GM21367 (cell line): ENCODE results near the gene GTF2H3.
"Not testable (repeated sequence)": the region's sequence is repeated elsewhere in the genome, so short reads cannot be mapped to it uniquely, and the experiment has no call there.

Experiments used
- ATAC-seq: cut with Tn5 transposase; IDR thresholded peaks from one replicate; pipeline ENCODE4 v1.9.1; 2021; ENCODE audit not compliant: unreplicated experiment

Gene GTF2H3

DNA sequence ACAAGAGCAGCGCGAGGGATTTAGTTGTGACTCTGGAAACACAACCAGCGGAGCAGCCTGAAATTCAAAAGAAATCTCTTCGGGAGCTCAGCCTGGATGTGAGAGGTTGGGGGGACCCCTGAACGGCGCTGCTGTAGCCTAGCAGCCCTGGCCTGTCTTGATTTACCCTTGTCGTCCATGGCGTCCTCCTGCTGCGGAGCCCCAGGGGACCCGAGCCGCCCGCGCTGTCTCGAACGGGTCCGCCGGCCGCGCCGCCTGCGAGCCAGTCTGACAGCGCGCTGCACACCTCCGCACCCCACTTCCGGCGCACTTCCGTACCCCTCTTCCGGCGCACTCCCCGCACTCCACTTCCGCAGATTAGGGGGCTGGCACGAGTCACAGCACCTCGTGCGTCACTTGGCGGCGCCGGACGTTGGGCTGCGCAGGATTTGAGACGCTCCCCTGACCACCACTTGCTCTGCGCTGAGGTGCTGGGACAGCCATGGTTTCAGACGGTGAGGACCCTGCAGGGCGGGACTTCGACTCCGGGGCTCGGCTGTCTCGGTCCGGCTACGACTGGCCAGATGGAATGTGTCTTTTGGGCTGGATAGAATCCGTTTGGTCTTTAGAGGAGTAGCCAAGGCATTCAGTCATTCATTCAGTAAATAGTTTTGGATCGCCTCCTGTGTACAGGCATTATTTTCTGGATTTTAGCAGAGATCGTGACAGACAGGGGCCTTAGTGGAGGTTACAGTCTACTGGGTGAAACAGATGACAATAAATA lies at the start of gene GTF2H3, which contains the start of gene EIF2B1:
Gene GTF2H3, plus strand, starts transcription at position 451 of the 763 bp plus-strand sequence. Its CDS starts 31 bp downstream, at position 482.
Gene EIF2B1, minus strand, starts transcription at position 308 of the 763 bp plus-strand sequence. Its CDS starts 129 bp downstream, at position 179.
- peak; percentile 87 for ATAC-seq

DNA sequence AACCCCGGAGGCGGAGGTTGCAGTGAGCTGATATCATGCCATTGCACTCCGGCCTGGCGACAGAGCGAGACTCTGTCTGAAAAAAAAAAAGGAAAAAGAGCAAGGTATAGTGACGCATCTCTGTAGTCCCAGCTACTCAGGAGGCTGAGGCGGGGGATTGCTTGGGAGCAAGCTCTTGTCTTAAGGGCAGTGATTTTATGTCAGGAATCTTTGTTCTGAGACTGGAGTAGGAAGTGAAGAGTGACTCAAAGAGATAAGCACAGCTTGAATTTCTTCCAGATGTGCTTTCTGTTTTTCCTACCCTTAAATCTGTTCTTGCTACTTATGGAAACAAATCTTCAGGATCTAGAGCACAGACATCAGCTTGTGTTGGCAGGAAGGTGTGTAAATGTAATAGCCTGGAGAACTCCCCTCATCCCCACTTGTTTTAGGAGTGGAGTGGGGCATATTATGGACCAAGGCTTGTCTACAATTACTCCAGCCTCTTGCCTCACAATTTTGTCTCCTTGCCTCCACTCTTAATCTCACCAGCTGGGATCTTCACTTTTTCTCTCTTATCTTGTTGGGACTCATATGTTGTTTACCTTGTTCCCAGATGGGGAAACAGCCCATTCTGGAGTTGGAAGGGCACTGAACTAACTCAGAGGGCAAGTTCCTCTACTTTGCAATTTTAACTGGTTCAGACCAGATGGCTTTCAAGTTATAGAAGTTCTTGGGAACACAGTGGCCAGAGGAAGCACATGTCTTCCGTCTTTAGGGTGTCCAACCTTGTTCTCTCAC lies 41.7 kb upstream of the GTF2H3 start:
- no peak for ATAC-seq

DNA sequence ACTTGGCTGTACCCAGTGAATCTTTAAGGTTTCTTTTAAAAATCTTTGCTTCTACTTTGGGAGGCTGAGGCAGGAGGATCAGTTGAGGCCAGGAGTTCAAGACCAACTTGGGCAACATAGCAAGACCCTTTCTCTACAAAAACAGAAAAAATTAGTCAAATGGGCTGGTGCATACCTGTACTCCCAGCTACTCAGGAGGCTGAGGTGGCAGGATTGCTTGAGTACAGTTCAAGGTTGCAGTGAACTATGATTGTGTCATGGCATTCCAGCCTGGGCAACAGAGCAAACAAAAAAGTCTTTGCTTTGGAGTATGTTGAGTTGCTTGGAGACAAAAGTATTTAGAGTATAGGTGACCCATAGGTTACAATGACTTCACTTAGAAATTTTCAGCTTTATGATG lies 37.9 kb upstream of the GTF2H3 start:
- ATAC-seq = no peak

DNA sequence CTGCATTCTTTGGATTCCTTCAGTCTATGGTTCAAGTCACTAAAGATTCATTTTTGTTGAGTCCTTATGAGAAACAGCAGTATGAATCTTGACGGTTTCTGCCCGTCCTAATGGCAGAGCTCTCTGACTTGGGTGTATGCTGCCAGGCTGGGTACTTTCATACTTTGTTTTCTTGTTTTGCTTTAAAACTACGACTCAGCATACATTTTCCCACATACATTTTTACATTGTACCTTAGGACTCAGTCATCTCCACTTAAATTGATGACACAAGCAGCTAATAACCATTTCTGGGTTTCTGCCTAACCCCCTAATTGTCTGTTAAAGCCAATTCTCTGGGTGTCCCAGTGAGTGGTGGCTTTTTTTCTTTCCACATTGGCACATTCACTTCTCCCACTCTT lies 36.5 kb upstream of the GTF2H3 start:
- no peak for ATAC-seq

DNA sequence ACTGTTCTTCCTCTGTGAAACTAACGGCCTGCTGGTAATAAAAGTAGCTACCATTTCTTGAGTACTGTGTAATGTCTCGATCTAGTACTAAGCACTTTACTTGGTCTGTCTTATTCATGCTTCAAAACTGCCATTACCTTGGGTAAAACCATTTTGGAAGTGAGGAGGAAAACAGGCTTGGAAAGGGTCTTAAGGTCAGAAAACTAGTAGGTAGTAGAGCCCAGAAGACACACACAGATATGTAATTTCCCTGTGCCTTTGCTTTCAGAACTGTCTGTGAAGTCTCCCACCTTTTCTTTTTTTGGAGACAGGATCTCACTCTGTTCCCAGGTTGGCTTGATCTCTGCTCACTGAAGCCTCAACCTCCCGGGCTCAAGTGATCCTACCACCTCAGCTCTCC lies 35.1 kb upstream of the GTF2H3 start:
- ATAC-seq = no peak

DNA sequence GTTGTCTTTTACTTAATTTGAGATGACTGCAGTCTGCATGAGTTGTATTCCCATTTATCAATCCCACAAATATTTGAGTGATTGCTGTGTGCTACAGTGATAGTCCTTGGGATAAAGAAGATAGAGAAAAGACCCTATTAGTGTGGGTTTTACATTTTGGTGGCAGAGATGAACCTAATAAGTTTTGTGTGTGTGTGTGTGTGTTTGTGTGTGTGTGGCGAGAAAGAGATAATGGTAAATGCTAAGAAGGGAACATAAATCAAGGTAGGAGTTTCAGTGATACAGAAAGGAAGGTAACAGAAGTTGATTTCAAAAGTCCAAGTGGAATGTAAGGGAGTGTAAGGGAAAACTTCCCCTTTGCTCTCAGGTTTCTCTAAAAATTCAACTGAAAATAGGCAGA lies 34.3 kb upstream of the GTF2H3 start:
- no peak for ATAC-seq

DNA sequence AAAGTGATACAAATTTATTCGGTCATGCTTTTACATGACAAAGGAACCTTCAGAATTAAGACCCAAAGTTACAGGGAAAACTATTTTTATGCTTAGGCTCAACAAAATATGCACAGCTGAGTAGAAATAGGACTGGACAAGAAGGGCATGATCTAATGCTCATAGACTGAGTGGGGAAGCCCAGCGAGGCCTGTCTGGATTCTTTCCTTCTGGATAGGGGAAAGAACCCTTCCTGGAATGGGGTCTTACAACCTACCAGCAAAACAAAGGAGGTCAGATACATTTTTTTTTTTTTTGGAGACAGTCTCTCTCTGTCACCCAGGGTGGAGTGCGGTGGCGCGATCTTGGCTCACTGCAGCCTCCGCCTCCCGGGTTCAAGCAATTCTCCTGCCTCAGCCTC lies 33.9 kb upstream of the GTF2H3 start:
- ATAC-seq = no peak

DNA sequence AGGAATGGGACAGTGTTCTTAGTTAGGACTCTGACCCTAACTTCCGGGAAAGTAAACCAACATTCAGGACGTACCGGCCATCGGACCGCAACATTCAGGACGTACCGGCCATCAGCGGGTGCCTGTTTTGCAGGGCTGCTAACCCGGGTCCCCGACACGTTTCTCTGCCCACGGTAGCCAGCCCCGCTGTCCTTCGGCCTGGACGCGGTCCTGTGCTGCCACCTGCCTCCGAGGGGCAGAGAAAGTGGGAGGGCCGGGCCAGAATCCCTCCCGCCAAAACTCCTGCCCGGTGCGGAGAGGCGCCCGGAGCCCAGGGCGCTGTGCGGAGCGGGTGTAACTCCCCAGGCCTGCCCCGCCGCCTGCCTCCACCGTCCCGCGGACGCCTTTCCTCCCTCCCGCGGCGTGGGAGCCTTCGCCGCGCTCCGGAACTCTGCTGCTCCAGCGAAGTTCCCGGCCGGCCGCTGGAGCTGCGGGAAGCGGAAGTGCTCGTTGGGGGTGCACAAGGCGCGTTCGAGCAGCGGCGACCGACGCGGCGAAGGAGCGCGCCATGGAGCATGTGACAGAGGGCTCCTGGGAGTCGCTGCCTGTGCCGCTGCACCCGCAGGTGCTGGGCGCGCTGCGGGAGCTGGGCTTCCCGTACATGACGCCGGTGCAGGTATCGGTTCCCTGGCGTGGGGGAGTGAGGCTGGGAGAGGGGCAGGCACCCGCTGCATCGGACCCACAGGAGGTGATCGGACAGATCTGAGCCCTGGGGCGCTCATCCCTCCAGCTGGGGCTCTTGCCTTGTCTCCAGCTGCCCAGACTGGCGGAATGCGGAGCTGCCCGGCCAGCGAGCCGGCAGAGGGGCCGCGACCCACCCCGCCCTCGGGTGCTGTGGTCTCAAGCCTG lies 31.8 kb upstream of the GTF2H3 start, which contains the start of gene DDX55:
Gene DDX55, plus strand, starts transcription at position 498 of the 888 bp plus-strand sequence. Its CDS starts 50 bp downstream, at position 548.
- peak; percentile 80 for ATAC-seq

DNA sequence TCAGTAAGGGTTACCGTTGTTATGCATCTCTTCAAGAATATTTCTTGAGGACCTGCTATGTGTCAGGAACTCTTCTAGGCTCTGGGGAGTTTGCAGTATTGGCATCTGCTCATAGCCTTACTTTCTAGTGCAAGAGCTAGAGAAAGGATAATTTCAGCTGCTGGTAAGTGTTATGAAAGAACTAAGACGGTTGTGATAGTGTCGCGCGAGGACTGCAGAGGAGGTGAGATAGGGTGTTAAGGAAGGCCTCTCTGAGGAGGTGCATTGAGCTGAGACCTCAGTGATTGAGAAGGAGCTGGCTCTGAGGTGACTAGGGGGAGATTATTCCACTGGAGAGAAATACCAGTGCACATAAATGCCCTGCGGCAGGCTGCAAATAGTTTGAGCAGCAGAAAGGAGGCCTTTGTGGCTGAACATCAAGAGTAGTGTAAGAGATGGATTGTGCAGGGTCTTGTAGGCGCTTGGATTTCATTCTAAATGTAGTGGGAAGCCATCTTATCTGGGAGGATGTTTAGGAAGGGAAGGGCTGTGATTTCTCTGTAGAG lies 30.9 kb upstream of the GTF2H3 start:
- no peak for ATAC-seq

DNA sequence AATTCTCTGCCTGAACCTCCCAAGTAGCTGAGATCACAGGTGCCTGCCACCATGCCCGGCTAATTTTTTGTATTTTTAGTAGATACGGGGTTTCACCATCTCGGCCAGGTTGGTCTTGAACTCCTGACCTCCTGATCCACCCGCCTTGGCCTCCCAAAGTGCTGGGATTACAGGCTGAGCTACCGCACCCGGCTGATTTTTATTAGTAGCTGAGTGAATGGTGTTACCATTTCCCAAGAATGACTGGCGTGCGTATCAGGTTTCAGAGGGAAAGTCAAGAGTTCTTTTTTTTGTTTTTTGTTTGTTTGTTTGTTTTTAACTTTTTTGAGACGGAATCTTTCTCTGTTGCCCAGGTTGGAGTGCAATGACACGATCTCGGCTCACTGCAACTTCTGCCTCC lies 30.1 kb upstream of the GTF2H3 start:
- ATAC-seq = not testable (repeated sequence)

DNA sequence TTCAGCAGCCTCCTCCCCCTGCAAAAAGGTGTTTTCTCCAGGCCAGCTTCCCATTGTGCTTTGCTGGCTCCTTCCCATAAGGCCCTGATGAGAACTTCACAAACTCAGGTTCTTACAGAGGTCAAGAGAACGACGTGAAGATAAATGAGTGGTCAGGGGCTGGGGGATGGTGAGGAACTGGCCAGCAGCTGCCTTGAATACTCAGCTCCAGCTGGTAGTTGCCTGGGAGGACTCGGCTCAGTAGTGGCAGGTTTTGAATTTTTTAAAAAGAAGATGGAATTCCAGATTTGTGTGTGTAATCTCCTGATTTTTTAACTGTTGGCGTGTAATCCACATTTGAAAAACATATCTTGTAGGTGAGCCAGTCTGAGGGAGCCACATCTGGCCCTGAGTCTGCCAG lies 25.9 kb upstream of the GTF2H3 start:
- no peak for ATAC-seq

DNA sequence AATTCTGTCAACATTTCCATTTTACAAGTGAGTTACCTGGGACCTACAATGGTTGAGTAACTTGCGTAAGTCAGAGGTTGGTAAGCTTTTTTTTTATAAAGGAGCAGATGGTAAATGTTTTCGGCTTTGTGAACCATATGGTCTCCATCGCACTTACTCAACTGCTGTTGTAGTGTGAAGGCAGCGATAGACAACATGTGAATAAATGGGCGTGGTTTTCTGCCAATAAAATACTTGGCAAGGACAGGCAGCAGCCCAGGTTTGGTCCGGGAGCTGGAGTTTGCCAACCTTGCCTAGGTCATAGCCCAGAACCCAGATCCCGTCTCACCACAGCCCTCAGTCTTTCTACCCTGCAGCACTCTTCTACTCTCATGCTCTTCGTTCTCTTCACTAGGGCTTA lies 25.4 kb upstream of the GTF2H3 start:
- no peak for ATAC-seq

DNA sequence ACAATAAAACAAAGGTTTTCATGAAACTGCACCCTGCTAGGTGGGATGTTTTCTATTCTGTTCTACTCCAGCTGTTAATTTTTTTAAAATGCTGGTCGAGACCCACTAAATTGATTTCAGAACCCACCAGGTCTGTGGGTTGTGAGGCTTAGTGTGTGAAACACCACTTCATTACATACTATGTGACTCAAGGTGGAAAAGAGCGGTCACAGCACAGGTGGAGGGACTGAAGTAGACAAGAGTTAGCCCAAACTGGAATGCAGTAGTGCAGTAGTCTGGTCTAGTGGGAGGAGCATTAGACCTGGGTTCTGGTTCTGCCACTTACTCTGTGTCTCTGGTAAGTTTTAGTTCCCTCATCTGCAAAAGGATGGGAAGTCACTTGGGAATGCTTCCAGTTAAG lies 19.5 kb upstream of the GTF2H3 start:
- no peak for ATAC-seq

DNA sequence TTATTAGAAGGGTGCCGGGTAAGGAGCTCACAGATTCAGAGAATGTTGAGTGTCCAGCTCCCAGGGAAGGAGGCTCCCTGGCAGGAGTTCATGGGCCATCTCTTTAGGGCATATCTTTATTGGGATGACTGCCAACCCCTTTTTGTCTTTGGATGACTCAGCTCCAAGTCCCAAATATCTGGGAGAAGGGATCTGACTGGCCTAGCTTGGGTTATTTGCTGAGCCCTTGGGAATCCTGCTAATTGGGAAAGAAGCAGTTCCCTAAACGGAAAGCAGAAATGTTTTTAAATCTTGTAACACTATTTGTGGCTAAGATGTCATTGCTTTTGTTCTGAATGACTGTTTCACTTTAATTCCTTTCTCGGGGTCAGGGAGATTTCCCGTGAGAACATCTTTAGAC lies 19.1 kb upstream of the GTF2H3 start:
- no peak for ATAC-seq

DNA sequence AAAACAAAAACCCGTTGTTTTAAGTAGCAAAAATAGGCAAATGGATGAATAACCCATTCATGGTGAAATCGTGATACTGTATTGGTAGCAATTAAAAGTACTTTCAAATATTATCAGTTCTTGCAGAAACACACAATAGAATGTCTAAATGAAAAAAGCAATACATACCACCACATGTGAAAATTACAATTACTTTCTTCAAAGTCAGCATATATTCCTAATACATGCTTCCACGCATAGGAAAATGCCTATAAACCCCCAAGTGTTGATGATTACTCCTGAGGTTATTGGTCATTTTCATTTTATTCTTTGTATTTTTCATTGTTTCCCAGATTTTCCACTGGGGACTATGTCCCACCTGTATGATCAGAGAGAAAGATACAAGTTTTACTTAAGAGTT lies 16.5 kb upstream of the GTF2H3 start:
- no peak for ATAC-seq

DNA sequence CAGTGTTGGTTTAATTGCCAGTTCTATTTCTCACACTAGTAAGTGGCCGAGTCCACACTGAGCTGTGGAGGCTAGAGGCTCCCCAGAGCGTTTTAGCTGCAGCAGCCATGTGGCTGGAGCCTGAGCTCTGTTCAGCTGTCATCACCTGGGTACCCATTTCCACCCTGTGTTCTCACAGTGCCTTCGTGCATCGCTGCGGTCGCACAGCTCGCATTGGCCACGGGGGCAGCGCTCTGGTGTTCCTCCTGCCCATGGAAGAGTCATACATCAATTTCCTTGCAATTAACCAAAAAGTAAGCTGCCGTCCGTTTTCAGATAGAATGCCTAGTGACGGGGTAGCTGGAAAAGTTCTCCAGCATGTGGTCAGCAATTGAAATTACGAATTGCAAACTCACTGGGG lies 16.0 kb upstream of the GTF2H3 start:
- no peak for ATAC-seq

DNA sequence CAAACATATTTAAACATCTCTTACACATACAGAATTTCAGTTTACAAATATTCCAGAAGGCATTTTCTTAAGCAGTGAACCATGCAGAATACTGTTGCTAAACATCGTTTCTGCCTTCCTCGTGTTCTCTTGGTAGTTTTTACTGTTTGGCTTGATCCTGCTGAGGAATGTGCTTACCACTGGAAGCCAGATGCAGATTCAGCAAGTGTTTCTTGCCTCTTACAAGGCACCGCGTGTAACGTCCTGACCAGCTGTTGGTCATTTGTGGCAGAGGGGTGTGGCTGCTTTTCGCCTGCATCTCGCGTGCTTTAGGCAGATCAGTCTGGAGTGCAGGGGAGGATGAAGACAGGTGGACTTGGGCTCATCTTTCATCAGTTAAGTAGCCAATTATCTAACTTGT lies 12.5 kb upstream of the GTF2H3 start:
- no peak for ATAC-seq

DNA sequence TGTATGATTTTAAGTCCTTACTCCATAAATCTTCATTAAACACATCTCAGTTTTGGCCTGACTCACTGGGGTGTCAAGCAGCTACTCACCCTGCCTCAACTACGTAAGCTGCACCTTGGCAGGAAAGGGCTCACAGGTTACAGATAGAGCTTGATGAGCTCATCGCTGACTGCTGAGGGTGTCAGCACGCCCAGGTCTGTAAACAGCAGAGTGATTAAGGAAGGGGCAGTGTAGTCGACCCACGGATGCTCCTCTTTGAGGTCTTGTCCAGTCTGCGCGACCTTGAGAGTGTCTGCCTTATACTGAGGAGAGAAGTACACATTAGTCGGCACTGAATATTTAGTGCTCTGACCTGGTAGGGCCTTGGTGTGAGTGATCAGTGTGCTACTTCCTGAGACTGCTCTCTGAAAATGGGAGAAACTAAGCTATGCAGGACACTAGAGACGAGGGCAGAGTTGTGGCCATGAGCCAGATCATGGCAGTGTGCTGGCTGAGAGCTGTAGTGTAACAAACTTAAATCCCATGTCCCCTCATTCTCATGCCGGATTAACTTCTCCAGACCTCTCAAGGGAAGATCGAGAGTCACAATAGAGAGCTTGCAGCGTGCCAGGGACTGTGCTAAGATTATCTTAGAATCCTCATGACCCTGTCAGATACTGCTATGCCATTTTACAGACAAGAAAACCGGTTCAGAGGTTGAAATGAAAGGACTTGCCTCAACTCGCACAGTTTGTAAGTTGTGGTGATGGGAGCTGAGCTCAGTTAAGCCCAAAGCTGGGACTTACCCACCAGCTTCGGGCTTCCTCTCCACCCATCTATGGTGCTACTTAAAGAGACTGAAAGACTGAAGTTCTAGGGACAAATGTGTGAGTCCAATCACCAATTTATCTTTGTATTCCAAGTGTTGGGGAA lies 11.8 kb upstream of the GTF2H3 start:
- ATAC-seq = no peak

DNA sequence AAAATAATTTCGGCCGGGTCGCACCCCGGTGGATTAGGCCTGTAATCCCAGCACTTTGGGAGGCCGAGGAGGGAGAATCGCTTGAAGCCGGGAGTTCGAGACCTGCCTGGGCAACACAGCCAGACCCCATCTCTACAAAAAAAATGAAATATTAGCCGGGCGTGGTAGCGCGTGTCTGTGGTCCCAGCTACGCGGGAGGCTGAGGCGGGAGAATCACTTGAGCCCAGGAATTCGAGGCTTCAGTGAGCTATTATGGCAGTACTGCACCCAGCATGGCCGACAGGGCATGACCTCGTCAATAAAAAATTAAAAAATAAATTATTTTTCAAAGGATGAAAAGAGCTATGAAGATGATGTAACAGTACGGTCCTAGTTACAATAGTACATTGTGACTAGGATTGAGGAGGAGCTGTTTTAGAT lies 523 bp downstream of the GTF2H3 start:
- no peak for ATAC-seq

DNA sequence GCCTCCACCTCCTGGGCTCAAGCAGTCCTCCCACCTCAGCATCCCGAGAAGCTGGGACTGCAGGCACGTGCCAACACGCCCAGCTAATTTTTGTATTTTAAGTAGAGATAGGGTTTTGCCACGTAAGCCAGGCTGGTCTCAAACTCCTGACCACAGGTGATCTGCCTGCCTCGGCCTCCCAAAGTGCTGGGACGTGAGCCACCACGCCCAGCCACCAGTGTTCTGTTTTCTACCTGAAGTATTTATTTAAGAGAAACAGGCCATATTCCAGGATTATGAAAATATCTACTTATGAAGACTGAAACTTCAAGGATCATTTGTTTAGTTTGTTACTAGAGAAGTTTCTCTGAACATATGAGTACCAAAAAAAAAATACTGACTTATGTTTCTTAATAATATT lies 10.3 kb downstream of the GTF2H3 start:
- no peak for ATAC-seq
